Duodenal mucosa (tissue), 2 donors: ENCODE data around the gene INSYN1.

Source experiments
- H3K27ac ChIP-seq: one replicate; pipeline ENCODE4 v1.7.0; 2013; ENCODE audit warnings: low read depth, low read length
- H3K27me3 ChIP-seq, 2 donors: one replicate each; pipeline ENCODE4 v1.7.0; 2013; ENCODE audit warnings: low read length in 2 of 2, control low read depth in 1 of 2; ENCODE audit not compliant: insufficient read depth in 2 of 2, control insufficient read depth in 1 of 2
- H3K36me3 ChIP-seq, 2 donors: one replicate each; pipeline ENCODE4 v1.7.0; 2013; ENCODE audit warnings: low read length in 2 of 2, control low read depth in 1 of 2; ENCODE audit not compliant: insufficient read depth in 2 of 2, control insufficient read depth in 1 of 2
- H3K4me1 ChIP-seq, 2 donors: one replicate each; pipeline ENCODE4 v1.7.0; 2013; ENCODE audit warnings: low read length in 2 of 2, control low read depth in 1 of 2; ENCODE audit not compliant: insufficient read depth in 2 of 2, control insufficient read depth in 1 of 2
- H3K4me3 ChIP-seq, 2 donors: one replicate each; pipeline ENCODE4 v1.7.0; 2013; ENCODE audit warnings: low read length in 2 of 2, low read depth in 1 of 2
- H3K9ac ChIP-seq, 2 donors: one replicate each; pipeline ENCODE4 v1.7.0; 2013; ENCODE audit warnings: low read length in 2 of 2, low read depth in 1 of 2
- H3K9me3 ChIP-seq, 2 donors: one replicate each; pipeline ENCODE4 v1.7.0; 2013; ENCODE audit warnings: low read length in 2 of 2, control low read depth in 1 of 2; ENCODE audit not compliant: control insufficient read depth in 1 of 2

INSYN1 gene

DNA sequence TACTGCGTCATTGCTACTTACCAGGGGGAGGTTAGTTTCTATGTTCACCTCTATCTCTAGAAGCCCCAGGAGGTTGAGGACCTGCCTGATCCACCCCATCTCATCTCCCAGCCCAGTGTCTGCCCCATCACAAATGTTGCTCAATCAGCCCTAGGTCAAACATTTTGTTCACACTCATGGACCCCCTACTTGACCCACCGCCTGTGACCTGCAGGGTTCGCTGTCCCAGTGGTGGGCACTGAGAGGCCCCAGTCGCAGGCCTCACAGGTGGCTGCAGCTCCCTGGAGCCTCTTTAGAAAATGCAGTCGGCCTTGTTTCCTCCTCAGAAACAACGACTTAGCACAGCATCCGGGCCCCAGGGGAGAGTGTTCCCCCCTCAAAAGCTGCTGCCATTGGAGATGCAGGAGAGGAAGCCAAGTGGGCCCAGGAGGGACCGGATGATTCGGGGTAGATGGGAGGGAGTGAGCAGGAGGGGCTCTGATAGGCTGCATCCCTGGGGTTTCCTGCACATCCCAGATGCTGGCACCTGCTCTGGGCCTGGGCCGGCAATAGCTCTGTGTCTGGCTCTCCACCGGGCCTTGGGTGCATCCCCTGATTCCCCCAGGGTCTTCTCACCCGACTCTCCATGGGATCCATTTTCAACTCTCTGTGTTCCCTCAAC, 18.4 kb upstream of the INSYN1 start:
- Histone ChIP-seq H3K27me3 (peaks cover 0 to 3% of the 10 kb centered on the region in 2 donors), H3K9me3 (no peaks in the 10 kb centered on the region), H3K4me3 (no peak overlapping the region), H3K27ac (no peak overlapping the region), H3K4me1 (no peaks in the 10 kb centered on the region), H3K36me3 (no peaks in the 10 kb centered on the region), H3K9ac (no peak overlapping the region)

- Histone ChIP-seq H3K4me1 (no peaks in the 10 kb centered on the region), H3K36me3 (no peaks in the 10 kb centered on the region)
Observed at GRCh38 chr15:73770050-73770449, 16.9 kb upstream of the INSYN1 start.

GRCh38 chr15:73767806-73768501, 14.8 kb upstream of the INSYN1 start:
- Histone ChIP-seq H3K4me1 (no peaks in the 10 kb centered on the region), H3K36me3 (no peaks in the 10 kb centered on the region), H3K27ac (no peak overlapping the region), H3K9ac (no peak overlapping the region), H3K4me3 (no peak overlapping the region), H3K27me3 (peaks cover 0 to 3% of the 10 kb centered on the region in 2 donors), H3K9me3 (no peaks in the 10 kb centered on the region)

More at GRCh38 chr15:73770050-73770449, 16.9 kb upstream of the INSYN1 start:
- Histone ChIP-seq H3K9ac (no peak overlapping the region), H3K9me3 (no peaks in the 10 kb centered on the region), H3K4me3 (no peak overlapping the region), H3K27me3 (peaks cover 0 to 3% of the 10 kb centered on the region in 2 donors), H3K27ac (no peak overlapping the region)

DNA sequence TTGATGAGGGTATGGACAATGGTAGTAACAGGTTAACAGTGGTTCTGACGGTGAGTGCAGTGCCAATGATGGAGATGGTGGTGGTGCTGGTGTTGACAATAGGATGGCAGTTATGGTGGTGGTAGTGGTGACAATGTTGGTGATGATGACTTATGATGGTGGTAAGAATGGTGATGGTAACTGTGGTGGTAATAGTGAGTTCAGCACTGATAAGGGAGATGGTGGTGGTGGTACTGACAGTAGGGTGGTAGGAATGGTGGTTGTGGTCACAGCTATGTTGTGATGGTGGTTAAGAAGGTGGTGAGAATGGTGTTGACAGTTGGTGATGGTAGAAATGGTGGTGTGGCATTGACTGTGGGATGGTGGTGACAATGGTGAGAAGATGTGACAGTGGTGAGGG, 13.4 kb upstream of the INSYN1 start:
- Histone ChIP-seq H3K36me3 (no peaks in the 10 kb centered on the region), H3K9ac (no peak overlapping the region), H3K4me3 (no peak overlapping the region), H3K9me3 (no peaks in the 10 kb centered on the region), H3K27ac (no peak overlapping the region), H3K27me3 (peaks cover 3 to 6% of the 10 kb centered on the region in 2 donors), H3K4me1 (no peaks in the 10 kb centered on the region)

- Histone ChIP-seq H3K4me3 (no peak overlapping the region), H3K9ac (no peak overlapping the region), H3K36me3 (no peaks in the 10 kb centered on the region), H3K27me3 (peaks cover 3 to 6% of the 10 kb centered on the region in 2 donors), H3K9me3 (no peaks in the 10 kb centered on the region), H3K4me1 (no peaks in the 10 kb centered on the region), H3K27ac (no peak overlapping the region)
Observed at GRCh38 chr15:73765778-73766177, 12.6 kb upstream of the INSYN1 start.

- Histone ChIP-seq H3K9me3 (no peaks in the 10 kb centered on the region), H3K4me1 (no peaks in the 10 kb centered on the region), H3K27ac (no peak overlapping the region), H3K4me3 (no peak overlapping the region), H3K27me3 (peaks cover 6 to 11% of the 10 kb centered on the region in 2 donors), H3K36me3 (no peaks in the 10 kb centered on the region), H3K9ac (no peak overlapping the region)
Observed at GRCh38 chr15:73763931-73764330, 10.8 kb upstream of the INSYN1 start.

- no peak overlapping the region for H3K9ac ChIP-seq
- no peak overlapping the region for H3K27ac ChIP-seq
- H3K27me3 ChIP-seq, result peaks cover 12 to 21% of the 10 kb centered on the region in 2 donors
- no peaks in the 10 kb centered on the region for H3K4me1 ChIP-seq
- H3K36me3 ChIP-seq, result no peaks in the 10 kb centered on the region
- H3K4me3 ChIP-seq, result no peak overlapping the region
- H3K9me3 ChIP-seq, result no peaks in the 10 kb centered on the region
Observed at GRCh38 chr15:73760330-73761329, 7.5 kb upstream of the INSYN1 start.

DNA sequence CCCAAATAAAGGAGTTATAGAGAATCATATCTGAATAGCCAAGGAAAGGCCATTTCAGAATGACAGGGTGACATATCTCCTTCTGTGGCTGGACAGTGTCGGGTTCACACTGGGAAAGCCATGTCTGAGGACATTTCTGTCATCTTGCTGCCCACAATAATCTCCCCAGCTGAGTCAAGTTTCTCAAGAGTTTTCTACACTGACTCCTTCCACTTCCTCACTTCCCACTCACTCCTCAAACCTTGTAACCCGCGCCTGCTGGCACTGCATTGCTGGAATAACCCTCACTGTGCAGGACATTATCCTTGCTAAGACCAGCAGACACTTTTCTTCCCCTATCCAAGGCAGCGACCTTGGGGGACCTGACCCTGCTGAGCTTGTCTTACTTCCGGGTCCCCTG, 5.3 kb upstream of the INSYN1 start:
- Histone ChIP-seq H3K9me3 (no peaks in the 10 kb centered on the region), H3K27me3 (peaks cover 22 to 32% of the 10 kb centered on the region in 2 donors), H3K36me3 (no peaks in the 10 kb centered on the region), H3K4me3 (no peak overlapping the region), H3K27ac (no peak overlapping the region), H3K4me1 (no peaks in the 10 kb centered on the region), H3K9ac (no peak overlapping the region)

GRCh38 chr15:73757571-73757970, 4.4 kb upstream of the INSYN1 start:
- Histone ChIP-seq H3K27me3 (peaks cover 23 to 35% of the 10 kb centered on the region in 2 donors), H3K9ac (no peak overlapping the region), H3K4me1 (no peaks in the 10 kb centered on the region), H3K4me3 (no peak overlapping the region), H3K9me3 (no peaks in the 10 kb centered on the region), H3K36me3 (no peaks in the 10 kb centered on the region), H3K27ac (no peak overlapping the region)
